Measurements from ENCODE around the gene IGHMBP2.
"Not testable (repeated sequence)": the region's sequence is repeated elsewhere in the genome, so short reads cannot be mapped to it uniquely, and the experiment has no call there.

Gene IGHMBP2

GRCh38 chr11:68962527-68963250 is 59.0 kb downstream of the IGHMBP2 start:
- H3K27ac Mint-ChIP-seq: no peak overlapping the region
- intact Hi-C loops (cut with micrococcal nuclease): no loop called here
- H3K9me3 Mint-ChIP-seq: no peaks in the 10 kb centered on the region
- no peaks in the 10 kb centered on the region for H3K36me3 Mint-ChIP-seq (ENCODE audit: low read depth)
- H3K27me3 Mint-ChIP-seq: peaks cover 12% of the 10 kb centered on the region
- H3K4me1 Mint-ChIP-seq (ENCODE audit: low read depth): no peaks in the 10 kb centered on the region
- H3K4me3 Mint-ChIP-seq: no peak overlapping the region

GRCh38 chr11:68963779-68964178 is 60.1 kb downstream of the IGHMBP2 start:
- Mint-ChIP-seq H3K36me3 (ENCODE audit: low read depth) (no peaks in the 10 kb centered on the region), H3K27ac (no peak overlapping the region), H3K27me3 (peaks cover 19% of the 10 kb centered on the region), H3K4me3 (no peak overlapping the region), H3K9me3 (no peaks in the 10 kb centered on the region), H3K4me1 (ENCODE audit: low read depth) (no peaks in the 10 kb centered on the region)
- intact Hi-C loops (cut with micrococcal nuclease): no loop called here

- H3K27me3 Mint-ChIP-seq: peaks cover 16% of the 10 kb centered on the region
- H3K36me3 Mint-ChIP-seq (ENCODE audit: low read depth): no peaks in the 10 kb centered on the region
- no peaks in the 10 kb centered on the region for H3K4me1 Mint-ChIP-seq (ENCODE audit: low read depth)
- H3K9me3 Mint-ChIP-seq: no peaks in the 10 kb centered on the region
- intact Hi-C loops (cut with micrococcal nuclease): no loop called here
- H3K27ac Mint-ChIP-seq: no peak overlapping the region
- no peak overlapping the region for H3K4me3 Mint-ChIP-seq
These were observed 62.5 kb downstream of the IGHMBP2 start for GRCh38 chr11:68965901-68966853.

GRCh38 chr11:68966894-68967780 is 63.4 kb downstream of the IGHMBP2 start:
- intact Hi-C loops (cut with micrococcal nuclease): no loop called here
- Mint-ChIP-seq H3K9me3 (no peaks in the 10 kb centered on the region), H3K27ac (no peak overlapping the region)

GRCh38 chr11:68968306-68969250 is 64.9 kb downstream of the IGHMBP2 start:
- Mint-ChIP-seq H3K4me3 (no peak overlapping the region), H3K9me3 (no peaks in the 10 kb centered on the region), H3K27ac (no peak overlapping the region), H3K27me3 (peaks cover 23% of the 10 kb centered on the region), H3K4me1 (ENCODE audit: low read depth) (no peaks in the 10 kb centered on the region), H3K36me3 (ENCODE audit: low read depth) (no peaks in the 10 kb centered on the region)
- intact Hi-C loops (cut with micrococcal nuclease): no loop called here

More at GRCh38 chr11:68966894-68967780, 63.4 kb downstream of the IGHMBP2 start:
- Mint-ChIP-seq H3K36me3 (ENCODE audit: low read depth) (no peaks in the 10 kb centered on the region), H3K4me1 (ENCODE audit: low read depth) (no peaks in the 10 kb centered on the region), H3K4me3 (no peak overlapping the region), H3K27me3 (peaks cover 18% of the 10 kb centered on the region)

- Mint-ChIP-seq H3K4me3 (no peak overlapping the region), H3K27me3 (peaks cover 26% of the 10 kb centered on the region), H3K27ac (no peak overlapping the region), H3K4me1 (ENCODE audit: low read depth) (no peaks in the 10 kb centered on the region), H3K9me3 (no peaks in the 10 kb centered on the region), H3K36me3 (ENCODE audit: low read depth) (no peaks in the 10 kb centered on the region)
- intact Hi-C loops (cut with micrococcal nuclease): no loop called here
These were observed 65.7 kb downstream of the IGHMBP2 start for GRCh38 chr11:68969386-68969785.

- intact Hi-C loops (cut with micrococcal nuclease): loop anchor here (1.0 kb wide), 1 partner anchor 11 kb away; no protein-coding TSS in a partner anchor
- Mint-ChIP-seq H3K36me3 (ENCODE audit: low read depth) (no peaks in the 10 kb centered on the region), H3K9me3 (no peaks in the 10 kb centered on the region), H3K4me1 (ENCODE audit: low read depth) (peaks cover 5% of the 10 kb centered on the region), H3K27me3 (peaks cover 26% of the 10 kb centered on the region), H3K27ac (no peak overlapping the region), H3K4me3 (no peak overlapping the region)
These were observed 67.4 kb downstream of the IGHMBP2 start for GRCh38 chr11:68970921-68971636.

GRCh38 chr11:68973219-68973618 is 69.5 kb downstream of the IGHMBP2 start:
- Mint-ChIP-seq H3K9me3 (no peaks in the 10 kb centered on the region), H3K27me3 (peaks cover 34% of the 10 kb centered on the region), H3K36me3 (ENCODE audit: low read depth) (no peaks in the 10 kb centered on the region), H3K4me3 (no peak overlapping the region), H3K4me1 (ENCODE audit: low read depth) (peaks cover 5% of the 10 kb centered on the region), H3K27ac (no peak overlapping the region)
- intact Hi-C loops (cut with micrococcal nuclease): no loop called here

- intact Hi-C loops (cut with micrococcal nuclease): not testable (repeated sequence)
- H3K27me3 Mint-ChIP-seq: peaks cover 35% of the 10 kb centered on the region
These were observed 70.0 kb downstream of the IGHMBP2 start for GRCh38 chr11:68973706-68974105.

GRCh38 chr11:68974421-68975194 is 70.9 kb downstream of the IGHMBP2 start:
- intact Hi-C loops (cut with micrococcal nuclease): no loop called here
- Mint-ChIP-seq H3K4me3 (no peak overlapping the region), H3K36me3 (ENCODE audit: low read depth) (no peaks in the 10 kb centered on the region), H3K27me3 (peaks cover 40% of the 10 kb centered on the region), H3K9me3 (no peaks in the 10 kb centered on the region), H3K27ac (no peak overlapping the region), H3K4me1 (ENCODE audit: low read depth) (peaks cover 5% of the 10 kb centered on the region)

More at GRCh38 chr11:68973706-68974105, 70.0 kb downstream of the IGHMBP2 start:
- H3K4me3 Mint-ChIP-seq; H3K4me1 Mint-ChIP-seq (ENCODE audit: low read depth); H3K27ac Mint-ChIP-seq; H3K36me3 Mint-ChIP-seq (ENCODE audit: low read depth); H3K9me3 Mint-ChIP-seq: not testable (repeated sequence)

- Mint-ChIP-seq H3K27ac (no peak overlapping the region), H3K4me3 (no peak overlapping the region)
- intact Hi-C loops (cut with micrococcal nuclease): no loop called here
These were observed 72.4 kb downstream of the IGHMBP2 start for GRCh38 chr11:68976095-68976494.

GRCh38 chr11:68976563-68976962 is 72.9 kb downstream of the IGHMBP2 start:
- Mint-ChIP-seq H3K9me3 (no peaks in the 10 kb centered on the region), H3K27me3 (peaks cover 45% of the 10 kb centered on the region), H3K36me3 (ENCODE audit: low read depth) (no peaks in the 10 kb centered on the region), H3K27ac (no peak overlapping the region), H3K4me1 (ENCODE audit: low read depth) (peaks cover 5% of the 10 kb centered on the region), H3K4me3 (no peak overlapping the region)
- intact Hi-C loops (cut with micrococcal nuclease): no loop called here

More at GRCh38 chr11:68976095-68976494, 72.4 kb downstream of the IGHMBP2 start:
- Mint-ChIP-seq H3K36me3 (ENCODE audit: low read depth) (no peaks in the 10 kb centered on the region), H3K27me3 (peaks cover 43% of the 10 kb centered on the region), H3K4me1 (ENCODE audit: low read depth) (peaks cover 5% of the 10 kb centered on the region), H3K9me3 (no peaks in the 10 kb centered on the region)
